Activated effector memory CD4-positive, alpha-beta T cell treated with Interleukin-2 at 50 U/mL for 16 hours (primary cell): ENCODE data around the gene PIGP.
"Not testable (repeated sequence)": the region's sequence is repeated elsewhere in the genome, so short reads cannot be mapped to it uniquely, and the experiment has no call there.

Experiments
- DNase-seq: peaks from one replicate; pipeline ENCODE4 v3.0.0-alpha.2; 2020

Gene PIGP

GRCh38 chr21:37072988-37073416, at the start of gene PIGP, which contains the start of gene TTC3:
TSS of gene PIGP (minus strand) at chr21:37073071. CDS start at chr21:37072515, 556 bp downstream.
TSS of gene TTC3 (plus strand) at chr21:37073254. CDS start at chr21:37087258, 14,004 bp downstream.
- peak; percentile 94 for DNase-seq

GRCh38 chr21:37119421-37120218, 46.7 kb upstream of the PIGP start:
- no peak for DNase-seq

GRCh38 chr21:37118187-37118826, 45.4 kb upstream of the PIGP start:
- DNase-seq, result no peak

GRCh38 chr21:37117204-37117603, 44.3 kb upstream of the PIGP start:
- DNase-seq, result no peak

- not testable (repeated sequence) for DNase-seq
These were observed 43.6 kb upstream of the PIGP start for GRCh38 chr21:37116459-37116858.

GRCh38 chr21:37114301-37114700, 41.4 kb upstream of the PIGP start:
- not testable (repeated sequence) for DNase-seq

- DNase-seq, result not testable (repeated sequence)
These were observed 38.2 kb upstream of the PIGP start for GRCh38 chr21:37111029-37111428.

GRCh38 chr21:37106998-37107397, 34.1 kb upstream of the PIGP start:
- no peak for DNase-seq

- not testable (repeated sequence) for DNase-seq
These were observed 29.9 kb upstream of the PIGP start for GRCh38 chr21:37102746-37103145.

- no peak for DNase-seq
These were observed 28.5 kb upstream of the PIGP start for GRCh38 chr21:37101384-37101783.

- no peak for DNase-seq
These were observed 27.4 kb upstream of the PIGP start for GRCh38 chr21:37100316-37100715.

GRCh38 chr21:37098751-37099150, 25.9 kb upstream of the PIGP start:
- DNase-seq, result no peak

GRCh38 chr21:37095821-37096220, 22.9 kb upstream of the PIGP start:
- DNase-seq, result no peak

GRCh38 chr21:37093977-37094376, 21.1 kb upstream of the PIGP start:
- DNase-seq, result no peak

GRCh38 chr21:37088186-37088735, 15.4 kb upstream of the PIGP start:
- DNase-seq, result no peak

- DNase-seq, result no peak
These were observed 14.3 kb upstream of the PIGP start for GRCh38 chr21:37087188-37087587.

GRCh38 chr21:37085726-37086125, 12.9 kb upstream of the PIGP start:
- no peak for DNase-seq

GRCh38 chr21:37082856-37083528, 10.1 kb upstream of the PIGP start:
- no peak for DNase-seq

GRCh38 chr21:37082375-37082774, 9.5 kb upstream of the PIGP start:
- DNase-seq, result no peak

- no peak for DNase-seq
These were observed 6.4 kb upstream of the PIGP start for GRCh38 chr21:37079211-37079824.

GRCh38 chr21:37077403-37077802, 4.5 kb upstream of the PIGP start:
- DNase-seq, result no peak

- DNase-seq, result no peak
These were observed 3.4 kb upstream of the PIGP start for GRCh38 chr21:37076087-37076850.
